SU-DHL-6 (cell line): ENCODE data around the gene P2RX3.
"Not testable (repeated sequence)": the region's sequence is repeated elsewhere in the genome, so short reads cannot be mapped to it uniquely, and the experiment has no call there.

ENCODE experiments used
- CTCF ChIP-seq: fragments of 200-600 bp; sonication (generic); IDR thresholded peaks from one replicate; pipeline ENCODE4 v1.5.1; 2017; ENCODE audit warnings: antibody characterized with exemption, mild to moderate bottlenecking, low read length, moderate library complexity; ENCODE audit not compliant: insufficient read depth, poor library complexity, severe bottlenecking
- EZH2phosphoT487 ChIP-seq: fragments of 200-600 bp; sonication (generic), shearing (Covaris generic); conservative IDR thresholded peaks from 2 replicates; pipeline ENCODE4 v1.6.1; 2018; ENCODE audit warnings: mild to moderate bottlenecking, antibody characterized with exemption, low read length, moderate library complexity, mixed read lengths

DNA sequence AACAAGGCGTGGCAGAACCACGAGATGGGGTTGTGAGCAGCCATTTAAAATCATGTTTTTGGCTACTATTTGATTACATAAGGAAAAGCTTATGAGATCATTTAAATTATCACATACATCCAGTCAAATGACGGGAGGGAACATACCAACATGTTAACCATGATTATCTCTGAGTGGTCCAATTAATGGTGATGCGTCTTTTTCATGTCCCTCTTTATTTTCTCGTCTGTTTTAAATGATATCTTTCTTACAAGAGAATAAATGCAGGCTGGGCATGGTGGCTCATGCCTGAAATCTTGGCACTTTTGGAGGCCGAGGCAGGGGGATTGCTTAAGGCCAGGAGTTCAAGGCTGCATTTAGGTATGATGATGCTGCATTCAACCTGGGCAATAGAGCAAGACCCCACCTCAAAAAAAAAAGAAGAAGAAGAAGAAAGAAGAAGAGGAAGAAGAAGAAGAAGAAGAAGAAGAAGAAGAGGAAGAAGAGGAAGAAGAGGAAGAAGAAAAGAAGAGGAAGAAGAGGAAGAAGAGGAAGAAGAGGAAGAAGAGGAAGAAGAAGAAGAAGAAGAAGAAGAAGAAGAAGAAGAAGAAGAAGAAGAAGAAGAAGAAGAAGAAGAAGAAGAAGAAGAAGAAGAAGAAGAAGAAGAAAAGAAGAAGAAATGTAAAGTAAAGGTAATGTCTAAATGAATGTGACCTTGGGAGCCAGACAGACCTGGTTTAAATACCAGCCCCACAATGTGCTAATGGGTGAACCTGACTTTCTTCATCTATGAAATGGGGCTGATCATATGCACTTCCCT is 65.0 kb downstream of the P2RX3 start:
- not testable (repeated sequence) for TF ChIP-seq CTCF, EZH2phosphoT487
